Muscle of leg (tissue), 16 donors: ENCODE data around the gene TEX261. TPM values are rescaled to one million over a fixed set of nuclear protein-coding genes. Genes with fewer than 3 reads are reported as not detected.
"Not testable (repeated sequence)": the region's sequence is repeated elsewhere in the genome, so short reads cannot be mapped to it uniquely, and the experiment has no call there.

Source experiments
- DNase-seq: peaks from one replicate; pipeline ENCODE4 v3.0.0; 2013
- H3K27ac ChIP-seq: one replicate; pipeline ENCODE4 v1.5.1; 2013; ENCODE audit warnings: mild to moderate bottlenecking, low read length, control low read depth
- H3K27me3 ChIP-seq: one replicate; pipeline ENCODE4 v1.6.1; 2013; ENCODE audit warnings: low read length; ENCODE audit not compliant: control insufficient read depth, insufficient read depth
- H3K36me3 ChIP-seq: one replicate; pipeline ENCODE4 v1.6.1; 2013; ENCODE audit warnings: low read length; ENCODE audit not compliant: control insufficient read depth, insufficient read depth
- H3K4me1 ChIP-seq: one replicate; pipeline ENCODE4 v1.6.1; 2013; ENCODE audit warnings: low read length; ENCODE audit not compliant: control insufficient read depth, insufficient read depth
- H3K4me3 ChIP-seq: one replicate; pipeline ENCODE4 v1.5.1; 2013; ENCODE audit warnings: low read length, control low read depth
- H3K9me3 ChIP-seq: replicated peaks from 2 replicates; pipeline ENCODE4 v1.6.1; 2013; ENCODE audit warnings: low read depth, low read length; ENCODE audit not compliant: control insufficient read depth
- WGBS: methylation state at CpG from one replicate; pipeline ENCODE4 v1.1.5; 2013; ENCODE audit warnings: missing lambda C conversion rate; ENCODE audit not compliant: insufficient coverage; 5-methylcytosine and 5-hydroxymethylcytosine counted together
- long read RNA-seq, 11 donors: transcript quantifications; one replicate each; lab custom pipeline, GENCODE V29; 2026
- polyA plus RNA-seq, 8 donors: library from polyadenylated mRNA; unstranded; fragments of 120-200 nt; gene quantifications; one replicate each; pipeline versions ENCODE4 v1.2.1 to v1.2.3, GENCODE V29; 2013; ENCODE audit warnings: inconsistent platforms in 1 of 8, low replicate concordance in 1 of 8; ENCODE audit not compliant: insufficient read length in 8 of 8, insufficient read depth in 1 of 8
- total RNA-seq: library from RNA; stranded (reverse); fragments of 120-200 nt; gene quantifications from one replicate; pipeline ENCODE4 v1.2.4, GENCODE V29; 2013

Gene TEX261
- total RNA-seq: 16.0 TPM
- 10 to 100 TPM; 33.5 to 41.8 (median 36.9) TPM for polyA plus RNA-seq
- long read RNA-seq, donor 1, partial matches to known transcripts: 6 of 12 reads
- long read RNA-seq, donor 1, other reads (novel, unspliced or antisense): 0 of 12 reads
- long read RNA-seq, donor 2, partial matches to known transcripts: 0 of 1 reads
- long read RNA-seq, donor 2, other reads (novel, unspliced or antisense): 0 of 1 reads
- long read RNA-seq, donor 3, transcript TEX261-201 (6 exons, 3,441 nt): major isoform, 11 of 19 reads
- long read RNA-seq, donor 3, partial matches to known transcripts: 0 of 19 reads
- long read RNA-seq, donor 3, other reads (novel, unspliced or antisense): 0 of 19 reads
- long read RNA-seq, donor 4, partial matches to known transcripts: 0 of 8 reads
- long read RNA-seq, donor 4, other reads (novel, unspliced or antisense): 0 of 8 reads
- long read RNA-seq, donor 5, transcript TEX261-201 (6 exons, 3,441 nt): major isoform, 10 of 17 reads
- long read RNA-seq, donor 5, partial matches to known transcripts: 0 of 17 reads
- long read RNA-seq, donor 5, other reads (novel, unspliced or antisense): 0 of 17 reads
- long read RNA-seq, donor 6, transcript TEX261-201 (6 exons, 3,441 nt): major isoform, 15 of 27 reads
- long read RNA-seq, donor 6, transcript TEX261-206 (4 exons, 590 nt): minor isoform, 8 of 27 reads
- long read RNA-seq, donor 6, partial matches to known transcripts: 0 of 27 reads
- long read RNA-seq, donor 6, other reads (novel, unspliced or antisense): 0 of 27 reads
- long read RNA-seq, donor 7, transcript TEX261-201 (6 exons, 3,441 nt): major isoform, 10 of 14 reads
- long read RNA-seq, donor 7, partial matches to known transcripts: 0 of 14 reads
- long read RNA-seq, donor 7, other reads (novel, unspliced or antisense): 0 of 14 reads
- long read RNA-seq, donor 8, transcript TEX261-201 (6 exons, 3,441 nt): major isoform, 5 of 11 reads
- long read RNA-seq, donor 8, partial matches to known transcripts: 0 of 11 reads
- long read RNA-seq, donor 8, other reads (novel, unspliced or antisense): 0 of 11 reads
- long read RNA-seq, donor 9, transcript TEX261-206 (4 exons, 590 nt): major isoform, 6 of 11 reads
- long read RNA-seq, donor 9, partial matches to known transcripts: 0 of 11 reads
- long read RNA-seq, donor 9, other reads (novel, unspliced or antisense): 0 of 11 reads
- long read RNA-seq, donor 10, transcript TEX261-206 (4 exons, 590 nt): minor isoform, 9 of 23 reads
- long read RNA-seq, donor 10, transcript TEX261-201 (6 exons, 3,441 nt): major isoform, 11 of 23 reads
- long read RNA-seq, donor 10, partial matches to known transcripts: 0 of 23 reads
- long read RNA-seq, donor 10, other reads (novel, unspliced or antisense): 0 of 23 reads
- long read RNA-seq, donor 11, transcript TEX261-201 (6 exons, 3,441 nt): major isoform, 5 of 9 reads
- long read RNA-seq, donor 11, partial matches to known transcripts: 0 of 9 reads
- long read RNA-seq, donor 11, other reads (novel, unspliced or antisense): 0 of 9 reads

- H3K27me3 ChIP-seq: peaks cover 3% of the 10 kb centered on the region
- H3K4me1 ChIP-seq: peaks cover 19% of the 10 kb centered on the region
- no peaks in the 10 kb centered on the region for H3K9me3 ChIP-seq
- DNase-seq: peak; percentile 92
- peak within 1 kb of the TSS; percentile 20 for H3K27ac ChIP-seq
- H3K36me3 ChIP-seq: peaks cover 25% of the 10 kb centered on the region
- H3K4me3 ChIP-seq: peak within 1 kb of the TSS; percentile 89
- under 1% methylated on average over 63 of the region's 65 CpGs for WGBS
These were observed at the start of gene TEX261 for GRCh38 chr2:70994699-70995425. TEX261 (minus strand) TSS chr2:70994873; CDS start chr2:70994757, 116 bp downstream.

GRCh38 chr2:71043531-71044407 lies 49.1 kb upstream of the TEX261 start:
- no peak for DNase-seq
- H3K36me3 ChIP-seq: no peaks in the 10 kb centered on the region
- H3K4me1 ChIP-seq: no peaks in the 10 kb centered on the region
- no peak overlapping the region for H3K27ac ChIP-seq
- H3K4me3 ChIP-seq: no peak overlapping the region
- H3K9me3 ChIP-seq: no peaks in the 10 kb centered on the region
- WGBS: 96% methylated on average over 5 of the region's 36 CpGs
- H3K27me3 ChIP-seq: peaks cover 3% of the 10 kb centered on the region

GRCh38 chr2:71042287-71042686 lies 47.6 kb upstream of the TEX261 start:
- no peak overlapping the region for H3K4me3 ChIP-seq
- WGBS: no CpG with 5 or more reads among the region's 4 CpGs

GRCh38 chr2:71036296-71036695 lies 41.6 kb upstream of the TEX261 start:
- H3K36me3 ChIP-seq, DNase-seq, H3K4me3 ChIP-seq, H3K9me3 ChIP-seq, H3K4me1 ChIP-seq, H3K27me3 ChIP-seq, H3K27ac ChIP-seq: not testable (repeated sequence)
- 91% methylated on average over 7 of the region's 8 CpGs for WGBS

More at GRCh38 chr2:71042287-71042686, 47.6 kb upstream of the TEX261 start:
- Histone ChIP-seq H3K9me3 (no peaks in the 10 kb centered on the region), H3K4me1 (no peaks in the 10 kb centered on the region), H3K27ac (no peak overlapping the region), H3K36me3 (no peaks in the 10 kb centered on the region), H3K27me3 (peaks cover 3% of the 10 kb centered on the region)
- DNase-seq: no peak

GRCh38 chr2:71023553-71024243 lies 29.0 kb upstream of the TEX261 start:
- WGBS: 83% methylated on average over 9 of the region's 15 CpGs
- not testable (repeated sequence) for DNase-seq, H3K27me3 ChIP-seq, H3K4me1 ChIP-seq, H3K27ac ChIP-seq, H3K4me3 ChIP-seq, H3K36me3 ChIP-seq, H3K9me3 ChIP-seq

GRCh38 chr2:71021394-71021793 lies 26.7 kb upstream of the TEX261 start:
- DNase-seq, H3K36me3 ChIP-seq: not testable (repeated sequence)

GRCh38 chr2:71019989-71020388 lies 25.3 kb upstream of the TEX261 start:
- WGBS: no CpG with 5 or more reads among the region's 6 CpGs

More at GRCh38 chr2:71021394-71021793, 26.7 kb upstream of the TEX261 start:
- H3K9me3 ChIP-seq, H3K4me3 ChIP-seq, H3K27ac ChIP-seq, H3K27me3 ChIP-seq, H3K4me1 ChIP-seq: not testable (repeated sequence)
- 71% methylated on average over 10 of the region's 14 CpGs for WGBS

GRCh38 chr2:71018625-71019024 lies 24.0 kb upstream of the TEX261 start:
- no peak overlapping the region for H3K27ac ChIP-seq
- no peaks in the 10 kb centered on the region for H3K27me3 ChIP-seq
- H3K4me3 ChIP-seq: no peak overlapping the region
- no peaks in the 10 kb centered on the region for H3K36me3 ChIP-seq
- no peaks in the 10 kb centered on the region for H3K9me3 ChIP-seq
- H3K4me1 ChIP-seq: no peaks in the 10 kb centered on the region
- DNase-seq: no peak
- WGBS: no CpG with 5 or more reads among the region's 8 CpGs

More at GRCh38 chr2:71019989-71020388, 25.3 kb upstream of the TEX261 start:
- H3K27ac ChIP-seq, H3K9me3 ChIP-seq, H3K4me1 ChIP-seq, H3K36me3 ChIP-seq, DNase-seq, H3K4me3 ChIP-seq, H3K27me3 ChIP-seq: not testable (repeated sequence)
